K562 (cell line): ENCODE measurements around the gene PPM1G. TPM values are rescaled to one million over a fixed set of nuclear protein-coding genes. Genes with fewer than 3 reads are reported as not detected.
A peak's percentile ranks its signal among the peaks of the same experiment; 100 is the strongest.

Experiments used
- GABPB1 ChIP-seq: sonication (generic); formaldehyde crosslinking; IDR thresholded peaks from 2 replicates; pipeline ENCODE4 v1.8.0; 2022; ENCODE audit warnings: mild to moderate bottlenecking, missing genetic modification reagents
- HOXB6 ChIP-seq: fragments of 250-450 bp; sonication (Bioruptor Pico); IDR thresholded peaks from 2 replicates; pipeline ENCODE4 v1.5.1; 2022; ENCODE audit warnings: mild to moderate bottlenecking, borderline replicate concordance
- MAZ ChIP-seq, 2 experiments: fragments of 450-650 bp in 1 of 2; sonication (generic) in 1 of 2; formaldehyde crosslinking; IDR thresholded peaks in 1 of 2; conservative IDR thresholded peaks in 1 of 2; 2 replicates each; pipeline versions ENCODE4 v1.4.0 to v1.5.0; 2020; ENCODE audit warnings: mild to moderate bottlenecking in 1 of 2, missing genetic modification reagents in 1 of 2
- MECOM ChIP-seq: fragments of 250-450 bp; sonication (Bioruptor Pico); IDR thresholded peaks from 2 replicates; pipeline ENCODE4 v1.8.0; 2022; ENCODE audit warnings: inconsistent platforms
- MYC ChIP-seq, 2 experiments: fragments of 250-450 bp in 1 of 2; sonication (Bioruptor Pico) in 1 of 2; IDR thresholded peaks; 2 replicates each; pipeline versions ENCODE4 v1.5.1 to v1.6.1; 2012 to 2021; ENCODE audit warnings: low read depth in 2 of 2, borderline replicate concordance in 1 of 2, improper control_type of control experiment in 1 of 2, low read length in 1 of 2, mild to moderate bottlenecking in 1 of 2, moderate library complexity in 1 of 2
- NR2C1 ChIP-seq, 2 experiments: fragments of 450-650 bp; IDR thresholded peaks; 2 replicates each; pipeline ENCODE4 v1.6.1; 2017; ENCODE audit warnings: mild to moderate bottlenecking in 2 of 2, antibody characterized with exemption in 1 of 2, inconsistent platforms in 1 of 2, missing compliant biosample characterization in 1 of 2, missing genetic modification characterization in 1 of 2
- RHOXF2B ChIP-seq: fragments of 250-450 bp; sonication (Bioruptor Pico); conservative IDR thresholded peaks from 2 replicates; pipeline ENCODE4 v1.5.1; 2021
- SP1 ChIP-seq: sonication (generic); formaldehyde crosslinking; IDR thresholded peaks from 2 replicates; pipeline ENCODE4 v1.8.1; 2022; ENCODE audit warnings: mild to moderate bottlenecking, missing genetic modification reagents
- ZBTB17 ChIP-seq: fragments of 450-650 bp; formaldehyde crosslinking; IDR thresholded peaks from 2 replicates; pipeline ENCODE4 v1.4.0; 2020; ENCODE audit warnings: mild to moderate bottlenecking
- ZNF175 ChIP-seq: fragments of 200-800 bp; sonication (Bioruptor generic); IDR thresholded peaks from 2 replicates; pipeline ENCODE4 v1.6.1; 2016; ENCODE audit warnings: low read depth, mild to moderate bottlenecking, missing genetic modification characterization, missing compliant biosample characterization
- ZNF263 ChIP-seq: sonication (generic); formaldehyde crosslinking; IDR thresholded peaks from 2 replicates; pipeline ENCODE4 v1.8.0; 2022; ENCODE audit warnings: mild to moderate bottlenecking, missing genetic modification reagents, borderline replicate concordance
- ZNF347 ChIP-seq: fragments of 450-650 bp; formaldehyde crosslinking; IDR thresholded peaks from 2 replicates; pipeline ENCODE4 v1.4.0; 2020; ENCODE audit warnings: low read depth, mild to moderate bottlenecking, moderate library complexity
- ZNF695 ChIP-seq: fragments of 450-650 bp; formaldehyde crosslinking; IDR thresholded peaks from 2 replicates; pipeline ENCODE4 v1.4.0; 2020; ENCODE audit warnings: mild to moderate bottlenecking, moderate library complexity
- ZNF830 ChIP-seq: fragments of 250-450 bp; sonication (Bioruptor Pico); IDR thresholded peaks from 2 replicates; pipeline ENCODE4 v1.5.0; 2021; ENCODE audit warnings: mild to moderate bottlenecking
- polyA plus RNA-seq, 8 experiments: library from polyadenylated mRNA; depleted of rRNA in 4 of 8; stranded (reverse) in 5 of 8; unstranded in 3 of 8; fragments of >200 nt; fragmentation: Nextera tagmentation in 2 of 8; fragmentation: Illumina TruSeq in 1 of 8; extraction: Ambion mirVana in 2 of 8; extraction: Trizol in 1 of 8; gene quantifications; 2 replicates each; pipeline versions ENCODE4 v1.2.1 to v1.2.3, GENCODE V29; 2011 to 2014; ENCODE audit warnings: inconsistent platforms in 1 of 8, missing spikeins in 1 of 8
- total RNA-seq, 7 experiments: library from RNA; depleted of rRNA in 6 of 7; stranded (reverse); fragments of >200 nt in 6 of 7; fragmentation: Illumina TruSeq in 2 of 7; extraction: Trizol in 2 of 7; gene quantifications; 2 replicates each; pipeline versions ENCODE4 v1.2.1 to v1.2.3, GENCODE V29; 2011 to 2021; ENCODE audit warnings: low replicate concordance in 1 of 7
- TF ChIP-seq, protein P1 (sequence below): fragments of 200-800 bp; sonication (Bioruptor generic); IDR thresholded peaks from 2 replicates; pipeline ENCODE4 v1.6.1; 2017; ENCODE audit warnings: missing genetic modification characterization, missing compliant biosample characterization
- TF ChIP-seq, protein P2 (sequence below), 2 experiments: fragments of 450-650 bp; formaldehyde crosslinking in 1 of 2; IDR thresholded peaks; 2 replicates each; pipeline versions ENCODE4 v1.4.0 to v1.6.1; 2014 to 2020; ENCODE audit warnings: mild to moderate bottlenecking in 2 of 2, borderline replicate concordance in 1 of 2, low read depth in 1 of 2

Gene PPM1G
- total and polyA plus RNA-seq, 9 of the 15 experiments (the other 6 are each of a cell fraction or from before 2014, with no cell fraction given) = 61.7 to 230 (median 153) TPM

DNA sequence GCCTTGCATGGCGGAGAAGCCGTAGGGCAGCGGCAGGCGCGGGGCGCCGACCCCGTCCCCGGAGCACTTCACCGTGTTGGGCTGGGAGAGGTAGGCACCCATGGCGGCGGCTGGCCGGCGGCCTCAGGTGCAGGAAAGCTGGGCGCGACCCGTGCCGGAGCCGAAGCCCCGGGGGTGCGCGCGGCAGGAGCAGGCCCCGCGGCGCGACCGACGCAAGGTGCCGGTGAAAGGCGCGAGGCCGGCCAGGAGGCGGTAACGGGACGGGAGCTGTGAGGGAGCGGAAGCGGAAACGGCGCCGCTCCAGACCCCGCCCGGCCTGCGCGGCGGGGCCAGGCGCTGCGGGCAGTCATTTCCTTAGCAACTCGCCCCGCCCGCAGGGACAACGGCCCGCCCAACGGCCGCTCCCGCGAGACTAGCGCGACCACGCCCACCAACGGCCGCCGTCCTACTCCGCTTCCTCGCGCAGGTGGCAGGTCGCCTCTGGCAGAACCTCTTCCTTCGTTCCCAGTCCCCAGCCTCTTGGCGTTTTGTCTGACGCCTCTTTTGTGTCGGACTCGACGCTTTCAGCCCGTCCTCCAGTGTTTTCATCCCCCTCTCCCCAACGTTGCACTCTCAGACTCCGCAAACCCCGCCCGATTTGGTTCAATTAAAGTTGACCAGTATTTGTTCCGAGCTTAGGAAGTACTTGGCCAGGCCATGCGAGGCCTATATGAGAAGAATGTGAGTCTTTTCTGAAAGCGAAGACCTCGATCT, at the start of gene PPM1G (continued):
- TF ChIP-seq MYC (IDR thresholded peaks at IDR 0.05; ENCODE audit: low read depth, low read length) = peak; percentile 72; the same call in 1 of the 2 replicates
- 0 out of 2 replicates have a peak, but pooled peaks have one; percentile 55 for TF ChIP-seq MYC (CRISPR knock-in tag; IDR thresholded peaks at IDR 0.05; ENCODE audit: borderline replicate concordance, low read depth)
- peak; percentile 62; the same call in 1 of the 2 replicates for TF ChIP-seq ZNF175 (CRISPR knock-in tag)
- peak; percentile 70; the same call in 1 of the 2 replicates for TF ChIP-seq ZNF695 (CRISPR knock-in tag)
- TF ChIP-seq MECOM (CRISPR knock-in tag) = peak; percentile 65; the same call in 1 of the 2 replicates
- 0 out of 2 replicates have a peak, but pooled peaks have one; percentile 7 for TF ChIP-seq ZBTB17
- TF ChIP-seq SP1 (CRISPR knock-in tag) = peak; percentile 96
- no peak for TF ChIP-seq ZNF830 (CRISPR knock-in tag)
- TF ChIP-seq, protein P1, sequence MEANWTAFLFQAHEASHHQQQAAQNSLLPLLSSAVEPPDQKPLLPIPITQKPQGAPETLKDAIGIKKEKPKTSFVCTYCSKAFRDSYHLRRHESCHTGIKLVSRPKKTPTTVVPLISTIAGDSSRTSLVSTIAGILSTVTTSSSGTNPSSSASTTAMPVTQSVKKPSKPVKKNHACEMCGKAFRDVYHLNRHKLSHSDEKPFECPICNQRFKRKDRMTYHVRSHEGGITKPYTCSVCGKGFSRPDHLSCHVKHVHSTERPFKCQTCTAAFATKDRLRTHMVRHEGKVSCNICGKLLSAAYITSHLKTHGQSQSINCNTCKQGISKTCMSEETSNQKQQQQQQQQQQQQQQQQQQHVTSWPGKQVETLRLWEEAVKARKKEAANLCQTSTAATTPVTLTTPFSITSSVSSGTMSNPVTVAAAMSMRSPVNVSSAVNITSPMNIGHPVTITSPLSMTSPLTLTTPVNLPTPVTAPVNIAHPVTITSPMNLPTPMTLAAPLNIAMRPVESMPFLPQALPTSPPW (CRISPR knock-in tag) = peak; percentile 84
- no peak for TF ChIP-seq ZNF347
- peak; percentile 93 for TF ChIP-seq GABPB1 (CRISPR knock-in tag)
- peak; percentile 79 to 95 for TF ChIP-seq MAZ (CRISPR knock-in tag; conservative IDR thresholded peaks at IDR 0.05 in 1 of 2, IDR thresholded peaks at IDR 0.05 in 1 of 2)
- no peak for TF ChIP-seq HOXB6
- no peak for TF ChIP-seq RHOXF2B (CRISPR knock-in tag)
- TF ChIP-seq ZNF263 = peak; percentile 46; the same call in 1 of the 2 replicates
- no peak for TF ChIP-seq NR2C1 (IDR thresholded peaks at IDR 0.05)
- peak; percentile 25; the same call in 1 of the 2 replicates for TF ChIP-seq NR2C1 (tag; IDR thresholded peaks at IDR 0.05)
- TF ChIP-seq, protein P2, sequence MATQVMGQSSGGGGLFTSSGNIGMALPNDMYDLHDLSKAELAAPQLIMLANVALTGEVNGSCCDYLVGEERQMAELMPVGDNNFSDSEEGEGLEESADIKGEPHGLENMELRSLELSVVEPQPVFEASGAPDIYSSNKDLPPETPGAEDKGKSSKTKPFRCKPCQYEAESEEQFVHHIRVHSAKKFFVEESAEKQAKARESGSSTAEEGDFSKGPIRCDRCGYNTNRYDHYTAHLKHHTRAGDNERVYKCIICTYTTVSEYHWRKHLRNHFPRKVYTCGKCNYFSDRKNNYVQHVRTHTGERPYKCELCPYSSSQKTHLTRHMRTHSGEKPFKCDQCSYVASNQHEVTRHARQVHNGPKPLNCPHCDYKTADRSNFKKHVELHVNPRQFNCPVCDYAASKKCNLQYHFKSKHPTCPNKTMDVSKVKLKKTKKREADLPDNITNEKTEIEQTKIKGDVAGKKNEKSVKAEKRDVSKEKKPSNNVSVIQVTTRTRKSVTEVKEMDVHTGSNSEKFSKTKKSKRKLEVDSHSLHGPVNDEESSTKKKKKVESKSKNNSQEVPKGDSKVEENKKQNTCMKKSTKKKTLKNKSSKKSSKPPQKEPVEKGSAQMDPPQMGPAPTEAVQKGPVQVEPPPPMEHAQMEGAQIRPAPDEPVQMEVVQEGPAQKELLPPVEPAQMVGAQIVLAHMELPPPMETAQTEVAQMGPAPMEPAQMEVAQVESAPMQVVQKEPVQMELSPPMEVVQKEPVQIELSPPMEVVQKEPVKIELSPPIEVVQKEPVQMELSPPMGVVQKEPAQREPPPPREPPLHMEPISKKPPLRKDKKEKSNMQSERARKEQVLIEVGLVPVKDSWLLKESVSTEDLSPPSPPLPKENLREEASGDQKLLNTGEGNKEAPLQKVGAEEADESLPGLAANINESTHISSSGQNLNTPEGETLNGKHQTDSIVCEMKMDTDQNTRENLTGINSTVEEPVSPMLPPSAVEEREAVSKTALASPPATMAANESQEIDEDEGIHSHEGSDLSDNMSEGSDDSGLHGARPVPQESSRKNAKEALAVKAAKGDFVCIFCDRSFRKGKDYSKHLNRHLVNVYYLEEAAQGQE (IDR thresholded peaks at IDR 0.05; ENCODE audit: borderline replicate concordance) = no peak
- TF ChIP-seq, protein P2 (CRISPR knock-in tag; IDR thresholded peaks at IDR 0.05; ENCODE audit: low read depth) = peak; percentile 19; the same call in 1 of the 2 replicates
